H9 (cell line): ENCODE results near the gene CBLN2. TPM values are rescaled to one million over a fixed set of nuclear protein-coding genes. Genes with fewer than 3 reads are reported as not detected.

ENCODE experiments used
- DNase-seq: peaks from one replicate; pipeline ENCODE4 v3.0.0-alpha.2; 2017
- H2AFZ ChIP-seq: one replicate; pipeline ENCODE4 v1.6.1; 2013; ENCODE audit warnings: mild to moderate bottlenecking, low read length, control low read depth, moderate library complexity
- H2AK5ac ChIP-seq: 2 replicates; pipeline ENCODE4 v1.6.1; 2013; ENCODE audit warnings: low read length, control low read depth, mixed read lengths; ENCODE audit not compliant: insufficient read length
- H2BK120ac ChIP-seq: one replicate; pipeline ENCODE4 v1.6.1; 2013; ENCODE audit warnings: low read depth, mild to moderate bottlenecking, low read length, control low read depth, inconsistent platforms; ENCODE audit not compliant: poor library complexity, severe bottlenecking
- H2BK12ac ChIP-seq: 2 replicates; pipeline ENCODE4 v1.6.1; 2013; ENCODE audit warnings: low read length, control low read depth, mixed read lengths, low read depth; ENCODE audit not compliant: insufficient read length
- H2BK15ac ChIP-seq: 2 replicates; pipeline ENCODE4 v1.6.1; 2013; ENCODE audit warnings: low read depth, low read length, control low read depth
- H2BK20ac ChIP-seq: one replicate; pipeline ENCODE4 v1.6.1; 2013; ENCODE audit warnings: low read depth, mild to moderate bottlenecking, low read length, control low read depth, inconsistent platforms; ENCODE audit not compliant: poor library complexity, severe bottlenecking
- H2BK5ac ChIP-seq: 2 replicates; pipeline ENCODE4 v1.6.1; 2013; ENCODE audit warnings: low read length, control low read depth, mixed read lengths; ENCODE audit not compliant: insufficient read length
- H3K14ac ChIP-seq: 2 replicates; pipeline ENCODE4 v1.6.1; 2013; ENCODE audit warnings: low read length, control low read depth; ENCODE audit not compliant: insufficient read depth
- H3K18ac ChIP-seq: 2 replicates; pipeline ENCODE4 v1.6.1; 2013; ENCODE audit warnings: low read depth, mild to moderate bottlenecking, mixed read lengths, low read length, control low read depth; ENCODE audit not compliant: insufficient read length
- H3K23ac ChIP-seq: 2 replicates; pipeline ENCODE4 v1.6.1; 2013; ENCODE audit warnings: low read length, control low read depth, mixed read lengths, low read depth; ENCODE audit not compliant: insufficient read length
- H3K23me2 ChIP-seq: 2 replicates; pipeline ENCODE4 v1.6.1; 2013; ENCODE audit warnings: low read depth, mild to moderate bottlenecking, mixed read lengths, low read length, control low read depth; ENCODE audit not compliant: insufficient read length, poor library complexity, severe bottlenecking
- H3K27ac ChIP-seq: 2 replicates; pipeline ENCODE4 v1.5.1; 2013; ENCODE audit warnings: low read length, control low read depth, mixed read lengths, low read depth; ENCODE audit not compliant: insufficient read length
- H3K27me3 ChIP-seq: 2 replicates; pipeline ENCODE4 v1.6.1; 2013; ENCODE audit warnings: low read length, control low read depth, inconsistent platforms; ENCODE audit not compliant: insufficient read depth
- H3K4ac ChIP-seq: 2 replicates; pipeline ENCODE4 v1.6.1; 2013; ENCODE audit warnings: low read depth, mild to moderate bottlenecking, control low read depth, inconsistent platforms, low read length, moderate library complexity
- H3K4me1 ChIP-seq: 2 replicates; pipeline ENCODE4 v1.6.1; 2013; ENCODE audit warnings: low read length, control low read depth, inconsistent platforms; ENCODE audit not compliant: insufficient read depth
- H3K4me2 ChIP-seq: 2 replicates; pipeline ENCODE4 v1.6.1; 2013; ENCODE audit warnings: low read length, control low read depth, mixed read lengths; ENCODE audit not compliant: insufficient read length, insufficient read depth
- H3K56ac ChIP-seq: 2 replicates; pipeline ENCODE4 v1.6.1; 2013; ENCODE audit warnings: low read depth, mild to moderate bottlenecking, mixed read lengths, low read length, control low read depth; ENCODE audit not compliant: insufficient read length
- H3K79me1 ChIP-seq: 2 replicates; pipeline ENCODE4 v1.6.1; 2013; ENCODE audit warnings: low read depth, mild to moderate bottlenecking, moderate library complexity, low read length, control low read depth, inconsistent platforms; ENCODE audit not compliant: insufficient read depth, poor library complexity, severe bottlenecking
- H3K79me2 ChIP-seq: 2 replicates; pipeline ENCODE4 v1.6.1; 2013; ENCODE audit warnings: low read length, control low read depth, inconsistent platforms; ENCODE audit not compliant: insufficient read depth
- H3K9ac ChIP-seq: 2 replicates; pipeline ENCODE4 v1.6.1; 2013; ENCODE audit warnings: low read length, control low read depth, mixed read lengths; ENCODE audit not compliant: insufficient read length; ENCODE audit errors: extremely low read depth
- H3K9me3 ChIP-seq: one replicate; pipeline ENCODE4 v1.6.1; 2013; ENCODE audit warnings: low read depth, low read length, inconsistent platforms; ENCODE audit not compliant: control insufficient read depth
- H3T11ph ChIP-seq: one replicate; pipeline ENCODE4 v1.6.1; 2013; ENCODE audit warnings: mild to moderate bottlenecking, low read length, control low read depth, inconsistent platforms
- H4K20me1 ChIP-seq: one replicate; pipeline ENCODE4 v1.6.1; 2013; ENCODE audit not compliant: control insufficient read depth, insufficient read length, insufficient read depth
- H4K5ac ChIP-seq: 2 replicates; pipeline ENCODE4 v1.6.1; 2013; ENCODE audit warnings: low read depth, mild to moderate bottlenecking, mixed read lengths, low read length, control low read depth; ENCODE audit not compliant: insufficient read length
- H4K8ac ChIP-seq: replicated peaks from 2 replicates; pipeline ENCODE4 v1.6.1; 2013; ENCODE audit warnings: low read length, control low read depth, mixed read lengths, low read depth; ENCODE audit not compliant: insufficient read length
- H4K91ac ChIP-seq: 2 replicates; pipeline ENCODE4 v1.6.1; 2013; ENCODE audit warnings: low read depth, mild to moderate bottlenecking, moderate library complexity, mixed read lengths, low read length, control low read depth; ENCODE audit not compliant: insufficient read length
- H3K27ac Mint-ChIP-seq, 3 experiments: 2 replicates in 2 of 3; 3 replicates in 1 of 3; pipeline ENCODE4 v1.8.0; 2020 to 2021; ENCODE audit warnings: mixed read lengths in 3 of 3, mild to moderate bottlenecking in 1 of 3, moderate library complexity in 1 of 3
- H3K27me3 Mint-ChIP-seq: 2 replicates; pipeline ENCODE4 v1.8.0; 2021; ENCODE audit warnings: low read depth, mild to moderate bottlenecking, moderate library complexity, mixed read lengths
- H3K36me3 Mint-ChIP-seq, 3 experiments: 2 replicates in 2 of 3; 3 replicates in 1 of 3; pipeline ENCODE4 v1.8.0; 2020 to 2021; ENCODE audit warnings: low read depth in 3 of 3, mixed read lengths in 3 of 3; ENCODE audit not compliant: insufficient read depth in 1 of 3
- H3K4me1 Mint-ChIP-seq, 2 experiments: 2 replicates each; pipeline ENCODE4 v1.8.0; 2020; ENCODE audit warnings: mixed read lengths in 2 of 2
- H3K4me3 Mint-ChIP-seq, 2 experiments: 2 replicates in 1 of 2; 3 replicates in 1 of 2; pipeline ENCODE4 v1.8.0; 2020 to 2021; ENCODE audit warnings: mild to moderate bottlenecking in 2 of 2, mixed read lengths in 2 of 2, moderate library complexity in 1 of 2
- H3K9me3 Mint-ChIP-seq, 2 experiments: 2 replicates in 1 of 2; 3 replicates in 1 of 2; pipeline ENCODE4 v1.8.0; 2020; ENCODE audit warnings: mild to moderate bottlenecking in 2 of 2, mixed read lengths in 2 of 2, moderate library complexity in 1 of 2
- WGBS: extraction: QIAGEN DNeasy Blood & Tissue Kit; methylation state at CpG from one replicate; pipeline ENCODE4 v1.1.7; 2013; ENCODE audit warnings: missing lambda C conversion rate, low lambda C conversion rate, mixed read lengths; ENCODE audit not compliant: insufficient read length; ENCODE audit errors: extremely low coverage; 5-methylcytosine and 5-hydroxymethylcytosine counted together
- total RNA-seq: library from RNA; stranded (reverse); gene quantifications from 2 replicates; pipeline ENCODE4 v1.2.1, GENCODE V29; 2021
- TF ChIP-seq, protein P1 (sequence below): fragments of 200-600 bp; sonication (generic); conservative IDR thresholded peaks from 3 replicates; pipeline ENCODE4 v1.8.0; 2021; ENCODE audit warnings: antibody characterized with exemption, mild to moderate bottlenecking

CBLN2 gene
- total RNA-seq, 1 experiment from 2014 or later = not detected

DNA sequence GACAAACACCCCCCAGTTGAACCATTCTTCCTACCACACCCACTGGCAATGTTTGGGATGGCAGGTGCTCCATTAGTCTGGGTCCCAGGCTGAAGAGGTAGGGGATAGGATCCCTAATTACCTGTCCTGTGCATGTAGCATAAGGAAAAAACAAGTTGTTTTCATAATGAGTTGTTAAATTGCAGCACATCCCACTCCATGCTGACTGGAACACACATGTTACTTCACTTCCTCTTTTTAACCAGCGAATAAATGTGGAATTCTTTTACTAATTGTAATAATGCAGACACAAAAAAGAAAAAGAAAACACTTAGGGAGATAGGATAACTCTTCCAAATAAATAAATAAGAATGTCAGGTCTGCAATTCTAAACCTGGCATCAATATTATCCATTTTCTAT, 11.8 kb upstream of the CBLN2 start:
- Histone ChIP-seq H3T11ph (no peak overlapping the region), H3K23ac (no peak overlapping the region), H3K27ac (no peak overlapping the region), H2AFZ (no peak overlapping the region), H3K79me1 (no peaks in the 10 kb centered on the region), H4K91ac (no peak overlapping the region), H3K9ac (no peak overlapping the region), H3K4ac (no peak overlapping the region), H4K20me1 (no peaks in the 10 kb centered on the region), H2BK5ac (no peak overlapping the region), H2BK120ac (no peak overlapping the region), H3K14ac (no peak overlapping the region), H3K4me2 (no peak overlapping the region), H2AK5ac (no peak overlapping the region), H3K27me3 (no peaks in the 10 kb centered on the region), H2BK15ac (no peak overlapping the region), H3K9me3 (no peaks in the 10 kb centered on the region), H3K23me2 (no peaks in the 10 kb centered on the region), H4K5ac (no peak overlapping the region), H4K8ac (no peak overlapping the region), H3K56ac (no peak overlapping the region), H3K4me1 (no peaks in the 10 kb centered on the region), H3K79me2 (no peaks in the 10 kb centered on the region), H2BK12ac (no peak overlapping the region), H2BK20ac (no peak overlapping the region), H3K18ac (no peak overlapping the region)
- Mint-ChIP-seq H3K27me3 (peaks cover 14% of the 10 kb centered on the region), H3K9me3 (no peaks in the 10 kb centered on the region), H3K27ac (no peak overlapping the region), H3K36me3 (no peaks in the 10 kb centered on the region), H3K4me1 (no peaks in the 10 kb centered on the region), H3K4me3 (no peak overlapping the region)
- TF ChIP-seq, protein P1, sequence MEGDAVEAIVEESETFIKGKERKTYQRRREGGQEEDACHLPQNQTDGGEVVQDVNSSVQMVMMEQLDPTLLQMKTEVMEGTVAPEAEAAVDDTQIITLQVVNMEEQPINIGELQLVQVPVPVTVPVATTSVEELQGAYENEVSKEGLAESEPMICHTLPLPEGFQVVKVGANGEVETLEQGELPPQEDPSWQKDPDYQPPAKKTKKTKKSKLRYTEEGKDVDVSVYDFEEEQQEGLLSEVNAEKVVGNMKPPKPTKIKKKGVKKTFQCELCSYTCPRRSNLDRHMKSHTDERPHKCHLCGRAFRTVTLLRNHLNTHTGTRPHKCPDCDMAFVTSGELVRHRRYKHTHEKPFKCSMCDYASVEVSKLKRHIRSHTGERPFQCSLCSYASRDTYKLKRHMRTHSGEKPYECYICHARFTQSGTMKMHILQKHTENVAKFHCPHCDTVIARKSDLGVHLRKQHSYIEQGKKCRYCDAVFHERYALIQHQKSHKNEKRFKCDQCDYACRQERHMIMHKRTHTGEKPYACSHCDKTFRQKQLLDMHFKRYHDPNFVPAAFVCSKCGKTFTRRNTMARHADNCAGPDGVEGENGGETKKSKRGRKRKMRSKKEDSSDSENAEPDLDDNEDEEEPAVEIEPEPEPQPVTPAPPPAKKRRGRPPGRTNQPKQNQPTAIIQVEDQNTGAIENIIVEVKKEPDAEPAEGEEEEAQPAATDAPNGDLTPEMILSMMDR = no peak
- DNase-seq = no peak
- WGBS = no CpG with 5 or more reads among the region's 1 CpG
